T47D (cell line): Measurements from ENCODE around the gene NCR3LG1.

Source experiments
- DNase-seq, 2 experiments: peaks; one replicate each; pipeline versions ENCODE4 v3.0.0 to v3.0.0-alpha.2; 2011 to 2012; ENCODE audit warnings: low read depth in 1 of 2, low spot score in 1 of 2
- JUND ChIP-seq: IDR thresholded peaks from 2 replicates; pipeline ENCODE4 v1.6.1; 2012; ENCODE audit warnings: low read depth
- in situ Hi-C: cut with HindIII; loops from 2 replicates; pipeline ENCODE4 v1.10.0; 2016; ENCODE audit warnings: low sequenced_read_pairs, low pct_unique_long_range_greater_than_20kb

Gene NCR3LG1

DNA sequence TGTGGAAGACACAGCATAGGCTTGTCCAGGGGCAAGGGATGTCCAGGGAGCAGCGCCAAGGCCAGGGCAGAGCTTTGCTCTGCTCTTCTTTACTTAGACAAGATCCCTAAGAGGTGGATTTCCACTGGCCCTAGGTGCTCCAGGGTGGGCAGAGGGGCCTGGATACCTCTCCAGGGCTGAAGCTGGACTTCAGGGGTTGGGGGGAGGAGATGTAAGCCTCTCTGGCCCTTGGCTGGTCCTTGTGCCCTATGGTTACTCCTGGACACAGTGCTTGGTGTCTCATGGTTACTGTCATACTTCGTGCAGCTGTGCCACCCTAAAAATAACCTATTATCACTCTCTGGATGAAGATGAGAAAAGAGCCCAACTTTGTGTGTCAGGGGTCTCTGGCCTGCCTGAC is 49.7 kb downstream of the NCR3LG1 start:
- no peak for DNase-seq
- no peak for TF ChIP-seq JUND
- in situ Hi-C loops: no loop called here

DNA sequence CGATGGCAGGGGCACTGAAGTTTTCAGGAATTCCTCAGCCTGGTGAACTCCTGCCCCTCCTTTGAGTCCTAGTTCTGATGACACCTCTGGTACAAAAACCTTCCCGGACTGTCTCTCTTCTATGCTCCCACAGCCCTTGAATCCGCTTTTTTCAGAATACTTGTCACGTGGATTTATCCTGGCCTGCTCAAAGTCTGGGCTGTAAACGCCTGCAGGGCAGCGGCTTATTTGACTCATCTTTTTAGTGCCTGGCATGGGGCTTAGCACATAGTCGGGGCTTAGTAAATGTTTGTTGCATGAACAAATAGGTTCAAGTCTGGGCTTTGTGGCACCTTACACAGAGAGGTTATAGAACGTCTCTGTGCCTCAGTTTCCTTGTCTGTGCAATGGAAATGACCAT is 50.2 kb downstream of the NCR3LG1 start:
- DNase-seq: no peak
- TF ChIP-seq JUND: no peak
- in situ Hi-C loops: no loop called here

- no peak for DNase-seq
- in situ Hi-C loops: no loop called here
- no peak for TF ChIP-seq JUND
Measured at GRCh38 chr11:17402486-17402885, 50.9 kb downstream of the NCR3LG1 start.

GRCh38 chr11:17403980-17404759 is 52.6 kb downstream of the NCR3LG1 start:
- in situ Hi-C loops: no loop called here
- DNase-seq: no peak
- no peak for TF ChIP-seq JUND

- peak in 1 of 2 experiments; percentile 65 for DNase-seq
- in situ Hi-C loops: no loop called here
- no peak for TF ChIP-seq JUND
Measured at GRCh38 chr11:17405232-17406005, 53.8 kb downstream of the NCR3LG1 start.

GRCh38 chr11:17406082-17406817 is 54.6 kb downstream of the NCR3LG1 start:
- in situ Hi-C loops: no loop called here
- no peak for TF ChIP-seq JUND
- DNase-seq: no peak

DNA sequence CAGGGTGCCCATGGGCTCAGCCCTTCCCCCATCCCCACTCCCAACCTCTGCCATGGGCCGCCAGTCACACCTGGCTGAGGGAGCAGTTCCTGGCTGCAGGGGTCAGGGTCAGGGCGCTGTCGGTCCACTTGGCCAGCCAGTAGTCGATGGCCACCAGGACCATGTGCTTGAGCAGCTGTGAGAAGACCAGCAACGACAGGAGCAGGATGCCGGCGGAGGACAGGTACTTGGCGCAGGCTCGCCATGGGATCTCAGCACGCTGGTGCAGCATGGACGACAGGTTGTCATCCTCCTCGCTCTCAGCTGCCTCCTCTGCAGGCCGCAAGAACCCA is 55.2 kb downstream of the NCR3LG1 start:
- no peak for DNase-seq
- no peak for TF ChIP-seq JUND
- in situ Hi-C loops: no loop called here

DNA sequence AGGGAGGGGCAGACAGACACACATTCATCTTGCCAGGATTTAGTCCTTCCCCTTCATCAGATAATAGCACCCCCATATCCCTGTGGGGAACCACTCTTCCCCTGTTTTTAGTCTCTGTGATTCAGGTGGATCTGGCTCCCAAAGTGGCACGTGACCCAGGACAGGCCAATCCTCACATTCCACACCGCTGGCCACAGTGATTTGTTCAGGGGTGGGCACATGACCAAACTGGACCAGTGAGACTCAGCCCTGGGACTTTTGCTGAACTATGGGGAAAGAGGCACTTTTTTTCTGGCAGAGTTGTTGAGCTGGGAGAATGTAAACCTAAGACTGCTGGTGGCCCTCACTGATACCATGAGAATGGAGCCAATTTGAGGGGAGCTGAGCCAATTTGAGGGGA is 56.0 kb downstream of the NCR3LG1 start:
- TF ChIP-seq JUND: no peak
- in situ Hi-C loops: no loop called here
- DNase-seq: peak in 1 of 2 experiments; percentile 33

DNA sequence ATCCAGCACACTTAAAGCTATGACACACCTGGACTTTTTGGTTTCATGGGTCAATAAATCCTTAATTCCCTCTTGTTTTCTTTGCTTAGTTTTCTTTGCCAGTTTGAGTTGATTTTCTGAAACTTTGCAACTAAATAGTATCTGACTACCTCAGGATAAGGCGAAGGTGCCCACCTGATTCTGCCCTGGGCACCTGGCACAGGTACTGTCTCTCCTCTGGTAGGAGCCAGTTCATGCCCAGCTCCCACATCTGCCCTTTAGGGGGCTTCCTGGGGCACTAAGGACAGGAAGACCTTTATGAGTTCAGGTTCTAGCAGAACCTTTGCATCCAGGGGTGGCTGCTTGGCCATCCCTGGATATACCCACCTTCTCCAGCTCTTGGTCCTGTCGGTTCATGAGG is 56.4 kb downstream of the NCR3LG1 start:
- no peak for TF ChIP-seq JUND
- no peak for DNase-seq
- in situ Hi-C loops: no loop called here

DNA sequence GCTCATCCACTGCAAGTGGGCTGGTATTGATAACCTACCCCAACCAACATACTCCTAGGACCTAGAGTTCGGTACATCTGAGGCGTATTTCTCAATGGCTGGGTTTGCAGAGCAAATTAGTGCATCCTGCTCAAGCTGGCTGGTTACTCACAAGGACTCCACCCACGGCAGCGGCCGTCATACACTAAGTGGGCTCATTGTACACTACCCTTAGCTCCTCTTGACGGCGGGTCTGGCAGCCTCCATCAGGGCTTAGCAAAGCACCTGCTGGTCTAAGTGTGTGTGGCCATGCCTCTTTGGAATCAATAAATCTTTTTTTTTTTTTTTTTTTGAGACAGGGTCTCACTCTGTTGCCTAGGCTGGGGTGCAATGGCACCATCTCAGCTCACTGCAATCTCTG is 57.0 kb downstream of the NCR3LG1 start:
- no peak for DNase-seq
- no peak for TF ChIP-seq JUND
- in situ Hi-C loops: no loop called here

- no peak for TF ChIP-seq JUND
- DNase-seq: peak in 1 of 2 experiments; percentile 63
- in situ Hi-C loops: no loop called here
Measured at GRCh38 chr11:17410606-17411379, 59.2 kb downstream of the NCR3LG1 start.

DNA sequence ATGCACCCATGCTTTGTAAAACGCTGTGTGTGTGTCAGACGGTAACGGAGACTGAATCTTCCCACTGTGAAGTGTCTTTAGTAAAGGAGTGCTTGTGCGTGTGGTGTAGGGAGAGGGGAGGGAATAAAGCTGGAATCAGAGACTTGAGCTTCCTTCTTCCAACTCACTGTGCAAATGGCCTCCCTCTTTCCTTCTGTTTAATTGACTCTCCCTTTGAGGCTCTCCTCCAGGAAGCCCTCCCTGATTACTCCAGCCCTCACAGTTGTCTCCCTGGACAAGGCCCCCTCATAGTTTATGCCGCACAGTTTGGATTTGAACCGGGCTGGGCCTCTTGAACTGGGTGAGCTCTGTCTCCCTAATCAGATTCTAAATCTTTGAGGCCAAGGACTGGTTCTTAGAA is 59.8 kb downstream of the NCR3LG1 start:
- TF ChIP-seq JUND: no peak
- in situ Hi-C loops: no loop called here

More for the DNA sequence above, 59.8 kb downstream of the NCR3LG1 start:
- no peak for DNase-seq
